NCI-H345 (cell line): ENCODE data around the gene COMP.
"Not testable (repeated sequence)": the region's sequence is repeated elsewhere in the genome, so short reads cannot be mapped to it uniquely, and the experiment has no call there.

Source experiments
- DNase-seq: peaks from one replicate; lab custom pipeline; 2025; lab: John Stamatoyannopoulos, UW

Gene COMP

DNA sequence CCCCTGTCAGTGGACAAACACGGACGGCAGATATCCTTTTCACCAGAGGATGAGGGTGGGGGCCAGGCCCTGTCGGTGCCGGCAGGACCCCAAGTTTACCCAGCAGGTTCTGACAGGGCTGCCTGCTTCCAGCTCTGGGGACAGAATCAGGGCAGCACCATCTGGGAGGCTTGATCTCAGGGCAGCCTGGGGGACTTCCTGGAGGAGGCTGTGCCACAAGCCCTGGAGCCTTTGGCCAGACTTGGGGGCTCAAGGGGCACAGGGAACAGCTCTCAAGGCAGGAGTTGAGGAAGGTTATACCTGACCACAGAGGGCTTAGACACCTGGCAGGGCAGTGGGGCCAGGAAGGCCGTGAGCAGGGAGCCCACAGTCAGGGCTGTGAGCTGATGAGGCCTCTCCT is 45.2 kb downstream of the COMP start:
- DNase-seq: no peak

DNA sequence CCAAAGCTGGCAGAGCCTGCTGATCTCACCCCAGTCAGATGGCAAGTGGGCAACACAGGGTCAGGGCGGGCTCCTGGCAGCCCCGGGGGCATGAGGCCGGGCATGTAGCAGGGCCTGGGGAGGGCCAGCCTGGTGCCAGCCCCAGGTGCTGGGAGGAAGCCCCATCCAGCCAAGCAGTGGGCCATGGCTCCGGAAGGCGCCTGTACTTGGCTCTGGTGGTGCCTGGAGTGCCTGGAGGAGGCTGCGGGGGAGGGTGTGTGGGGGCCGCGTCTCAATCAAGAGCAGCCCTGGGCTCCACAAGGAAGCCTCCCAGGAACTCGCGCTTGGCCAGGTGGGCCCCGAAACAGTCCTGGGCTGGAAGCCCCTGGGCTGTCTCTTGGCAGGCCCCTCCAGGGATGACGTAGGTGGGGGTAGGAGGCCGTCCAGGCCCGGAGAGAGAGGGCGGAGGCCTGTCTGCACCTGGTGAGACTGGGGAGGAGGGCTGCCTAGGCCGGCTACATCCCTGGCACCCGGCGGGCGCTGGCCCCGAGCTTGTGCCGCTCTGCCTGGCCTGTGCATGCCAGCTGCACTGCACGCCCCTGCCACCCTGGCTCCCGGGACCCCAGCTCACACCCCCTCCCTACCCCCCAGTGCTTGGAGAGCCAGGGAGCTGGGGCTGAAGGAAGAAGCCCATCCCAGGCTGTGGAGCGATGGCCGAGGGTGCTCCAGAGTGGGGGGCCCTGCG is 45.9 kb downstream of the COMP start:
- no peak for DNase-seq

DNA sequence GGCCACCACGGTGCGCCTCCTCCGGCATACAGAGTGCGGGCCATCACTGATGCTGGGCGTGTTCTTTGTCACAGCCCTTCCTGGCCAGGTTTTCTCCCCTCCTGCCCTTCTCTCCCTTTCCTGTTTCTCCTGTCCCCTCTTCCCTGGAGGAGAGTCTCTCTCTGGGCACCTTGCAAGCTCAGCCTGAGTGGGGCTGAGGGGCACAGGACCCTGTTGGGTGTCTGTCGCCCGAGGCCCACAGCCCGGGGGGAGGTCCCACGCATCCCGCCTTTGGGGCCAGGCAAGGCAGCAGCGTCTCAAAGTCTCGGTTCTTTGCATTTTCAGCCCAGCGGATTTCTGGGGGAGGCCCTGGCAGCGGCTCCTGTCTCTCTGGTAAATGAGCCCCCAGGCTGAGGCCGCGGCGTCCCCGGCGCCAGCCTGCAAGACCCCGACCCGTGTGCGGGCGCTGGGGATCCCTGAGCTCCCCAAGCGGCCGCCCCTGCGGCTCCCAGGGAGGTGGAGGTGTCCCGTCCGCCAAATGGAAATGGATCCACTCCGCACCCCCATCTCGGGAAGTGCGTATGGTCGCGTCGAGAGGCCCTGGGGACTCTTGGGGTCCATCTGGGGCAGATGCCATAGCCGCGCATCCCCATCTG is 47.2 kb downstream of the COMP start:
- no peak for DNase-seq

DNA sequence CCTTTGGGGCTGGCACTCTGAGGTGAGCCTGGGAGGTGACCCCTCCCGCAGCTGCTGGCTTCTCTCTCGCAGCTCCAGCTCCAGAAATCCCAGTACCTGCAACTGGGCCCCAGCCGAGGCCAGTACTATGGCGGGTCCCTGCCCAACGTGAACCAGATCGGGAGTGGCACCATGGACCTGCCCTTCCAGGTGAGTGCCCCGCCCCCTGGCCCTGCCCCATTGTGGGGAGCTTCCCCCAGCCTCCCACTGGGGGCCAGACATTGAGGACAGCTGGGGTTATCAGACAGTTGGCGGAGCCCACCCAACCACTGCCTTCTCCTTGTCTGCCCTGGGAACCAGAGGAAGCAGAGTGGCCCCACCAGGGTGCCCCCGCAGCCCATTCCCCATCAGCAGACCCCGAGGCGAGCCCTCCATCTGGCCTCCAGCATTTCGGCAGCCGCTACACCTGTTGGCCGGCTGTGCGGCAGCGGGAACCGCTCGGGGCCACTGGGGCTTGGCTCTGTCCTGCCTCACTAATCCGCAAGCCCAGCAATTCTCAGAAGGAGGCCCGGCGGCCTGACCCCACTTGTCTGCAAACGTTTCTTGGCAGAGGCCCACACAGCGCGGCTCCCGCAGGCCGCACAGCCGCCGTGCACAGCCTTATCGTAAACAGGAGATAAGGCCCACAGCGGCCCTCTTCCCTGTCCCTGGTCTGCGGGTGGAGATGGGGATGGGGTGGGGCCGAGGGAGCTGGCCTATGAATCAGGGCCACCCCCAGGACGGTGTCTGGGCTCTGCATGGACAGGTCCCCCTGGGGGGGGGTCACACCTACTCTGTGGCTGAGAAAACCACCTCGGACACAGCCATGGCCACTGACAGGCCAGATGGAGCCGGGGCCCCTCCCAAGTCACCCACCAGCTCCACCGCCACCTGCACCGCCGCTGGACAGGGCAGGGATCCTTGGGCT is 48.0 kb downstream of the COMP start:
- no peak for DNase-seq

DNA sequence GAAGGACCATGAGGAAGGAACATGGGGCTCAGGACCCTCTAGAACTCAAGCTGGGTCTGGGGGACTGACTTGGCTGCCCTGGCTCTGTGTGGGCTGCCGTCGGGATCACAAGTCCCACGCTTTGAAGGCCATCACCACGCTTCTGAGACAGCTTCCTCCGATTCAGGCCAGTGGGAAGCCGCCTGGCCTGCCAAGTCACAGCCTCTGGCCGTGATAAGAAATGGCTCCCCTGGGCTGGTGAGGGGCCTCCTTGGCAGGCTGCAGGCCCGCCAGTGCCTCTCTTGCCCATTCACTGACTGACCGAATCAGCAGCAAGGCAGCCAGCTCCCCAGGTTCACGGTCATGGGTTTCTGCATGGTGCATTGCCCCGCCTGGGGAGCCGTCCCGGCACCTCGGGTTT is 48.8 kb downstream of the COMP start:
- no peak for DNase-seq

DNA sequence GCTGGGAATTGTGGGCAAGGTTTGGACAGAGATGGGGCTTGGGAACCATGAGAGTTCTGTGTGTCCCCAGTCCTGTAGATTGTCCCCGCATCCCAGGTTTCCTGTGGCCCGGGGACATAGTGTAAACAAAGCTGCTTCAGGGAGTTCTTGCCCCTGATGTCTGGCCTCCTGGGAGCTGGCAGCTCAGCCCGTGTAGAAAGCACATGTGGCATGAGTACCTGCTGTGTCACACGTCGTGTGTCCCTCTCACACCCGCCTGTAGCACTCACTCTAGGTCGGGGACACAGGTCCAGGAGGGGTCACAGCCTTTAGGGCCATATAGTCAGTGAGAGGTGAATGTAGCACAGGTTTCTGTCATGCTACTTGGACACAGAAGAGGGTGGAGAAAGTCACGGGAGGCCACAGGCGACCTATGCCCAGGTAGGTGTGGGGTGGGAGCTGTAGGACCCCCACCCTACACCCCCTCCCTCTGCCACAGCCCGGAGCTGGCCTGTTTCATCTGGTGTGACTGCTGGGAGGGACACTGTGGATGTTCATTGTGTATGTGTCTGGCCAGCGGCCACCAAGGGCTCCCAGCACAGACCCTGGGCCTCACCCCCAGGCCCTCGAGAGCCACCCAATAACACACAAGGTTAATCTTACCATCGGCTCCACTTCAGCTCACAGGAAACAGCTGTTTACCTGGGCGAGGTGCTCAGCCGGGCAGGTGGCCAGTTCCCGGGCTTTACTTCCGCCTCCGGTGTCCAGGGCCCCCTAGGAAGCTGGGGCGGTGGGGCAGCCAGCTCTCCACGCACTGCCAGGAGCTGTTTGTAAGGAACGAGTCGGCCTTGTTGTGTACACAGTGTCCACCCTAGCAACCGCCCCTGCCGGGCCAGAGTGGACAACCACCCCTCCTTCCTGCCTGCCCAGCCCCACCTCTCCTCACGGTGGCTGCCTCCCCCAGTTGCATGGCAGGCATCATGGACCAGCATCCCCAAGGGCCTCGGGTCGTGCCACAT is 49.7 kb downstream of the COMP start:
- peak; percentile 24 for DNase-seq

DNA sequence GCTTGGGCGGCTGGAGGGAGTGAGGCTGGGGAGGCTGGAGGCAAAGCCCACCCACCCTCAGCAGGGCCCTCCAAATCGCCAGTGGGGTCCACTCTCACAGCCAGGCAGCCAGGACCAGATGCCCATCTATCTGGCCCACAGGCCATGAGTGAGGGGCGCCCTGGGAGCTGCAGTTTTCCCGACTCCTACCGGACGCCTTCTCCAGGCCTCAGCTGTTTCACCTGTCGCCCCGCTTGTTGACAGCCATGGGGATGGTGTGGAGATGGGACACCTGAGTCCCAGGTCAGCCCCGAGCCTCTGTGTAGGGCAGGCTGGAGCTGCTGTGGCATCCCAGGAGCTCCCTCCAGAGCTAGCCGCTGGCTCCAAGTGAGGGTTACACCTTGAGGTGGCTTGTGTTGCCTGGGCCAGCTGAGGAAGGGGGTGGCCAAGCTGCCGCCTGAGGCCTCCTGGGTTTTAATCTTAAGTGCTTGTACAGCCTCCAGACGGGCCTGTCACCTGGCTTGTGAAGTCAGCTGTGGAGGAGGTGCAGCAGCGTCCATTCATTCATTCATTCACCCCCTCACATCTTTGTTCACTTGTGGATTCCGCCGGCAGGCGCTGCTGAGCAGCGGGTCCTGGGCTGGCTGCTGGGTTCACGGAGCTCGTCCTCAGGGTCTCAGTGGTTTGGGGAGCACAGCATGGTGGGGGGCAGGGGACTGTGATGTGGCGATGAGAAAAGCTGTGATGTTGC is 52.0 kb downstream of the COMP start:
- DNase-seq: no peak

DNA sequence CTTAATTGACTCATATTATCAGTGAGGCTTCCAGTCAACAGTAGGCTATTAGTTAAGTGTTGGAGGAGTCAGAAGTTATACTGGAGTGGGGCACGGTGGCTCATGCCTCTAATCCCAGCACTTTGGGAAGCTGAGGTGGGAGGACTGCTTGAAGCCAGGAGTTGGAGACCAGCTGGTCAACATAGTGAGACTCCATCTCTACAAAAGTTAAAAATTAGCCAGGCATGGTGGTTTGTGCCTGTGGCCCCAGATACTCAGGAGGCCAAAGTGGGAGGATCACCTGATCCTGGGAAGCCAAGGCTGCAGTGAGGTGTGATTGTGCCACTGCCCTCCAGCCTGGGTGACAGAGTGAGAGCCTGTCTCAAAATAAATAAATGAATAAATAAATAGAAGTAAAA is 53.2 kb downstream of the COMP start:
- DNase-seq: no peak

DNA sequence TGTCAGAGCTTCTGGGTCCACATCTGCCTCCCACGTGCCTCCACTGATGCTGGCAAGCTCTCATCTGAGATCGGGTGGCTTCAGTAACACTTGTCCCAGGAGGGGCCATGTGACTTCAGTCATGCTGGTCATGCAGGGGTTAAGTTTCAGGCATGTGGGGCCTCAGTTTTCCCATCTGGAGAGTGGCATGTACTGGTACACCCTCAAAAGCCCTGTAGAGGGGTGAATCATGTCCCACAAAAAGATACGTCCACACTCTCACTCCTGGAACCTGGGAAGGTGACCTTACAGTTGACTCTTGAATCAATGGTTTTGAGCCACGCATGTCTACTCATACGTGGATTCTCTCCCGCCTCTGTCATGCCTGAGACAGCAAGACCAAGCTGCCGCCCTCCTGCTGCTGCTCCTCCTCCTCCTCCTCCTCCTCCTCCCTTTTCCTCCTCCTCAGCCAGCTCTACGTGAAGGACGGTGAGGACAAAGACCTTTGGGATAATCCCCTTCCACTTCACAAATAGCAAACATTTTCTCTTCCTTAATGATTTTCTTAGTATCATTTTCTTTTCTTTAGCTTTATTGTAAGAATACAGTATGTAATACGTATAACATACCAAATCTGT is 53.7 kb downstream of the COMP start:
- no peak for DNase-seq

DNA sequence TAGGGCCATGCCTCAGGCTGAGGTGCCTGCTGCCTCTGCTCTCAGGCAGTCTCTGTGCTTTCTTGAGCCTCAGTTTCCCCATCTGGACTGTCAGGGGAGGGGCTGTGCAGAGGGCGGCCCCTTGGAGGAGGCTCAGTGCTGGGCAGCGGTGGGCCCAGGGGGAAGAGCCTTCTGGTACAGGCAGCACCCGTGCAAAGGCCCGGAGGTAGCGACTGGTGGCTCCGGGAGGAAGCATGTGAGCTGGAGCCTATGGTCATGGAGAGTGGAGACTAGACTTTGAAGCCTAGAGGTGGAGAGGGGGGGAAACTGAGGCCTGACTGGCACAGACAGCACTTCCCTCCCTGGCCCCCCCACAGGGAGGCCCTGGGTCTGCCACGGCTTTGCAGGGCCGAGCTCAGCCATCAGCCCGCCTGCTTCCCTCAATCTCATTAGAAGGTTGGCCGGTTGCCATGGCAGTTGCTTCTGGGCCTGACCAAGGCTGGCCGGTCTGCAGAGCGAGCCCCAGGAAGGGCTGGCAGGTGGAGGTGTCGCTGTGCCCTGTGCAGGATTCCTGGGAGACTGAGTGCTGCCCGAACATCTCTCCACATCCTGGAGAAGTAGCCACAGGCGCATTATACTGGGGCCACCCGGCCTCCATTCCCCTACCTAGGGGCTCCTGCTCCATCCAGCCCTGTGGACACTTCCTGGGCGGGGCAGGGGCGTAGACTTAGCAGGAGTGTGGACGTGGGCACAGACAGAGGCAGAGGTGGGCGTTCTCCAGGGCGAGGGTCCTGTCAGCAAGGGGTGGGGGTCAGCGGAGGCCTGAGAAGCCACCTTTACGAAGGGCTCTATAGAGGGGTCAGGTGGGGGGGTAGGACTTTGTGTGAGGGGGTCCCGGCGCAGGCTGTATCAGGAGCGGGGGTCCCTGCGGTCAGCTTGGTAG is 54.4 kb downstream of the COMP start:
- no peak for DNase-seq

DNA sequence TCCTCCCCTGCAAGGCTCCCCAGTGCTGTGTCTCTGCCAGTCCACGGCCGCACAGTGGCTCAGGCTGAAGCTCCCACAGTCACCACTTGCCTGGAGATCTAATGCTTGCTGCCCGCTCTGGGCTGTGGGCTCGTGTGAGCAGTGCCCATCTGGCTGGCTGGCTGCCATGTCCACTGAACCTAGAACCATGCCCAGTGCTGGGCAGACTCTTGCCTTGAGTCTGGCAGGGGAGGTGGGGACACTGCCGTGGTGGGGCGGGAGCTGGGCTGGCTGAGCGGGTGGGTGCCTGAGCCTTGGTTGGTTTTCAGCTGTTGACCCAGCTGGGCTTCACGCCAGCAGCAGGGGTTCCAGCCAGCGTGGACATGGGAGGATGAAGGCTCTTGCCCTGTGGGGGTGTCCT is 55.4 kb downstream of the COMP start:
- DNase-seq: no peak

DNA sequence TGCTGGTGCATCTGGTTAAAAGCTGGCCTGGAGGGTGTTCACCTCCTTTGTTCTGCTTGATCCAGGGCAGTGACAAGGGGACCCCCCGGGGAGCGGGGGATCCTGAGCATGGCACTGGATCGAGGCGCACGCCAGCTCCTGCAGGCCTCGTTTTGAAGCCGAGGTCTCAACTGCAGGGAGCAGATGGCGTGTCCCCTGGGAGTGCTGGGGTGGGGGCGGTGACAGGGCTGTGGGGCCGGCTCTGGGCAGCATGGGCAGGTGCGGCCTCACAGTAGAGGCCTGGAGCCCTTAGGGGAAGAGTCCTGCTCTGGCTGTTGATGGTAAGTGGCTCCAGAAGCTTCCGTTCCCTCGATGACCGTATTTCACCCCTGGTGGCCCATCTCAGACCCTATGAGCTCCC is 55.8 kb downstream of the COMP start:
- DNase-seq: no peak

DNA sequence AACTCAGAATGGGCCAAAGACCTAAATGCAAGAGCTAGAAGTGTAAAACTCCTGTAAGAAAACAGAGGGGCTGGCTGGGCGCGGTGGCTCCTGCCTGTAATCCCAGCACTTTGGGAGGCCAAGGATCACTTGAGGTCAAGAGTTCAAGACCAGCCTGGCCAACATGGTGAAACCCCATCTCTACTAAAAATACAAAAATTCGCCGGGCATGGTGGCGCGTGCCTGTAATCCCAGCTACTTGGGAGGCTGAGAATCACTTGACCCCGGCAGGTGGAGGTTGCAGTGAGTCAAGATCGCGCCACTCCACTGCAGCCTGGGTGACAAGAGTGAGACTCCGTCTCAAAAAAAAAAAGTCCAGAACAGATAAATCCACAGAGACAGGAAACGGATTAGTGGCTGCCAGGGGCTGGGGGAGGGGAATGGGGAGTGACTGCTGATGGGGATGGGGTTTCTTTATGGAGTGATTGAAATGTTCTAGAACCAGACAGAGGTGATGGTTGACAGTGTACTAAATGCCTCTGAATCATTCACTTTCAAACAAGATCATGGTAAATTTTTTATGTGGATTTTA is 57.3 kb downstream of the COMP start:
- DNase-seq: not testable (repeated sequence)

DNA sequence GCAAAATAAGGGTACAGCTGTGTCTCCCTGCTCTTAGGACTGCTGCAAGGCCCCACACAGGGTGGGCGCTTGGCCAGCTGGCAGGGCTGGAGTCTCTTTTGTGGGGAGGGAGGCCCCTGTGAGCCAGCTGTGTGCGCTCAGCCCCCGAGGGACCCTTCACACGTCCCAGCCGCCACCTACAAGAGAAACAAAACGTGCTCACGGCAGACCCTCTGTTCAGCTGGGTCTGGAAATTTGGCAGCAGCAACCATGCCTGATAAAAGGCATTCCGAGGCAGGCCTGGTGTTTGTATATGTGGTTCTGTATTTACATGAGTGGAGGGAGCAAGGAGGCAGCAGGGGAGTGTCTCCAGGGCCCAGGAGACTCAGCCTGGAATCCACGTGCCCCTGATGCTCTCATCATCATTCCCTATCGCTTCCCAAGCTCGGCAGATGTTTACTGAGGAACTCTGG is 57.9 kb downstream of the COMP start:
- peak; percentile 4 for DNase-seq
